H1 (cell line): Measurements from ENCODE around the gene EPB41L2. TPM values are rescaled to one million over a fixed set of nuclear protein-coding genes. Genes with fewer than 3 reads are reported as not detected.

Experiments used
- CTCF ChIA-PET: fragments of 300-600 bp; sonication (Branson Sonifier 250); formaldehyde crosslinking; loops from one replicate; lab custom pipeline; 2021; ENCODE audit not compliant: partially characterized antibody; lab: Charles Lee
- POLR2A ChIA-PET: fragments of 300-600 bp; sonication (Branson Sonifier 250); formaldehyde crosslinking; loops from one replicate; lab custom pipeline; 2021; ENCODE audit warnings: inconsistent platforms; ENCODE audit not compliant: partially characterized antibody; lab: Charles Lee
- DNase-seq, 2 experiments: peaks; one replicate each; pipeline versions ENCODE4 v3.0.0 to v3.0.0-alpha.2; 2010 to 2022; ENCODE audit warnings: low spot score in 2 of 2, low read depth in 1 of 2, mixed read lengths in 1 of 2
- FAIRE-seq: peaks from 2 replicates; lab custom pipeline; 2011; peaks lifted over from hg19 to GRCh38; lab: Jason Lieb, UNC
- H2AFZ ChIP-seq: 2 replicates; pipeline ENCODE4 v1.8.1; 2012; ENCODE audit warnings: low read length, inconsistent platforms
- H2AK5ac ChIP-seq: 2 replicates; pipeline ENCODE4 v1.6.1; 2013; ENCODE audit warnings: low read depth, low read length
- H2BK120ac ChIP-seq: replicated peaks from 2 replicates; pipeline ENCODE3; 2013; ENCODE audit warnings: low read depth, low read length, inconsistent platforms
- H2BK12ac ChIP-seq: 2 replicates; pipeline ENCODE4 v1.6.1; 2013; ENCODE audit warnings: low read depth, low read length
- H2BK15ac ChIP-seq: 2 replicates; pipeline ENCODE4 v1.6.1; 2013; ENCODE audit warnings: low read length
- H2BK20ac ChIP-seq: 2 replicates; pipeline ENCODE4 v1.6.1; 2013; ENCODE audit warnings: low read length
- H2BK5ac ChIP-seq: 2 replicates; pipeline ENCODE4 v1.6.1; 2013; ENCODE audit warnings: low read depth, low read length
- H3K14ac ChIP-seq: 2 replicates; pipeline ENCODE4 v1.6.1; 2013; ENCODE audit warnings: inconsistent platforms; ENCODE audit not compliant: insufficient read length
- H3K18ac ChIP-seq: 2 replicates; pipeline ENCODE4 v1.6.1; 2013; ENCODE audit warnings: low read length; ENCODE audit errors: extremely low read depth
- H3K23ac ChIP-seq: 2 replicates; pipeline ENCODE4 v1.6.1; 2013; ENCODE audit warnings: inconsistent platforms; ENCODE audit not compliant: insufficient read length
- H3K23me2 ChIP-seq: 2 replicates; pipeline ENCODE4 v1.6.1; 2013; ENCODE audit warnings: low read depth, low read length
- H3K27ac ChIP-seq: 2 replicates; pipeline ENCODE4 v1.6.1; 2011; ENCODE audit warnings: low read depth, low read length, inconsistent platforms
- H3K27me3 ChIP-seq, 4 experiments: replicated peaks in 1 of 4; 1 replicate in 1 of 4; 2 replicates in 3 of 4; pipeline versions ENCODE4 v1.6.1 to v1.8.1; 2011 to 2013; ENCODE audit warnings: low read length in 3 of 4, mild to moderate bottlenecking in 3 of 4, inconsistent platforms in 2 of 4, mixed read lengths in 2 of 4, moderate library complexity in 1 of 4; ENCODE audit not compliant: control insufficient read depth in 3 of 4, insufficient read depth in 3 of 4; ENCODE audit errors: extremely low read depth in 1 of 4
- H3K36me3 ChIP-seq, 4 experiments: 2 replicates each; pipeline versions ENCODE4 v1.6.1 to v1.8.1; 2011 to 2013; ENCODE audit warnings: mild to moderate bottlenecking in 4 of 4, low read length in 3 of 4, moderate library complexity in 2 of 4, control low read depth in 1 of 4, inconsistent platforms in 1 of 4; ENCODE audit not compliant: insufficient read depth in 4 of 4, control insufficient read depth in 2 of 4
- H3K4ac ChIP-seq: replicated peaks from 2 replicates; pipeline ENCODE3; 2013; ENCODE audit warnings: low read length, low read depth, mixed read lengths, inconsistent platforms; ENCODE audit not compliant: insufficient read length
- H3K4me1 ChIP-seq, 4 experiments: replicated peaks in 1 of 4; 1 replicate in 1 of 4; 2 replicates in 3 of 4; pipeline versions ENCODE4 v1.6.1 to v1.8.1; 2011 to 2013; ENCODE audit warnings: low read length in 3 of 4, inconsistent platforms in 2 of 4, mixed read lengths in 1 of 4; ENCODE audit not compliant: insufficient read depth in 4 of 4, control insufficient read depth in 3 of 4
- H3K4me2 ChIP-seq, 2 experiments: 2 replicates each; pipeline versions ENCODE4 v1.6.1 to v1.8.1; 2011 to 2013; ENCODE audit warnings: low read depth in 2 of 2, low read length in 2 of 2, control low read depth in 1 of 2, inconsistent platforms in 1 of 2, mild to moderate bottlenecking in 1 of 2; ENCODE audit not compliant: insufficient read depth in 1 of 2
- H3K4me3 ChIP-seq, 4 experiments: fragments of 200-600, 300-600 bp in 1 of 4; sonication (generic), shearing (Covaris generic), sonication (Bioruptor Twin) in 1 of 4; 2 replicates each; pipeline versions ENCODE4 v1.5.1 to v1.8.1; 2011 to 2016; ENCODE audit warnings: low read length in 4 of 4, low read depth in 3 of 4, control low read depth in 2 of 4, inconsistent platforms in 2 of 4, mild to moderate bottlenecking in 2 of 4, mixed read lengths in 1 of 4, moderate library complexity in 1 of 4; ENCODE audit not compliant: insufficient read depth in 2 of 4; ENCODE audit errors: extremely low read depth in 1 of 4
- H3K56ac ChIP-seq: replicated peaks from 2 replicates; pipeline ENCODE3; 2013; ENCODE audit warnings: low read depth, mild to moderate bottlenecking, mixed read lengths, low read length, inconsistent platforms; ENCODE audit not compliant: insufficient read length
- H3K79me1 ChIP-seq: 2 replicates; pipeline ENCODE4 v1.6.1; 2013; ENCODE audit warnings: low read depth, low read length, control low read depth
- H3K79me2 ChIP-seq, 2 experiments: 2 replicates each; pipeline versions ENCODE4 v1.6.1 to v1.8.1; 2012 to 2013; ENCODE audit warnings: low read length in 2 of 2, mild to moderate bottlenecking in 2 of 2, inconsistent platforms in 1 of 2; ENCODE audit not compliant: insufficient read depth in 2 of 2, control insufficient read depth in 1 of 2
- H3K9ac ChIP-seq, 4 experiments: replicated peaks in 1 of 4; 1 replicate in 1 of 4; 2 replicates in 3 of 4; pipeline versions ENCODE4 v1.6.1 to v1.8.1; 2011 to 2013; ENCODE audit warnings: low read depth in 3 of 4, low read length in 3 of 4, control low read depth in 2 of 4, mild to moderate bottlenecking in 2 of 4, moderate library complexity in 2 of 4, inconsistent platforms in 1 of 4; ENCODE audit errors: extremely low read depth in 1 of 4
- H3K9me3 ChIP-seq, 2 experiments: 2 replicates each; pipeline versions ENCODE4 v1.6.1 to v1.8.1; 2012 to 2013; ENCODE audit warnings: mild to moderate bottlenecking in 2 of 2, moderate library complexity in 2 of 2, control low read depth in 1 of 2, inconsistent platforms in 1 of 2, low read depth in 1 of 2, low read length in 1 of 2, mixed read lengths in 1 of 2; ENCODE audit not compliant: insufficient read depth in 2 of 2
- H4K20me1 ChIP-seq, 2 experiments: replicated peaks in 1 of 2; 2 replicates each; pipeline versions ENCODE3 to v1.8.1; 2011 to 2013; ENCODE audit warnings: inconsistent platforms in 2 of 2, low read length in 2 of 2, mild to moderate bottlenecking in 1 of 2; ENCODE audit not compliant: insufficient read depth in 2 of 2, control insufficient read depth in 1 of 2
- H4K5ac ChIP-seq: 2 replicates; pipeline ENCODE4 v1.6.1; 2013; ENCODE audit warnings: low read length, low read depth, mixed read lengths, inconsistent platforms; ENCODE audit not compliant: insufficient read length
- H4K8ac ChIP-seq: 2 replicates; pipeline ENCODE4 v1.8.0; 2013; ENCODE audit warnings: mild to moderate bottlenecking, moderate library complexity, low read length, inconsistent platforms; ENCODE audit not compliant: insufficient read depth; ENCODE audit errors: extremely low read depth
- H4K91ac ChIP-seq: replicated peaks from 2 replicates; pipeline ENCODE3; 2013; ENCODE audit warnings: low read length, mixed read lengths, inconsistent platforms; ENCODE audit not compliant: insufficient read length
- ATF2 ChIP-seq: IDR thresholded peaks from 2 replicates; pipeline ENCODE4 v1.6.1; 2012; ENCODE audit warnings: low read length, inconsistent platforms
- TBP ChIP-seq: IDR thresholded peaks from 2 replicates; pipeline ENCODE4 v1.6.1; 2011; ENCODE audit warnings: low read depth, low read length, improper control_type of control experiment
- WGBS, 2 experiments: shearing (Covaris generic) in 1 of 2; methylation state at CpG; one replicate each; pipeline versions ENCODE4 v1.1.6 to v1.1.7; 2013 to 2015; ENCODE audit warnings: low lambda C conversion rate in 2 of 2, mixed read lengths in 2 of 2, inconsistent platforms in 1 of 2, low coverage in 1 of 2, missing lambda C conversion rate in 1 of 2; ENCODE audit not compliant: insufficient replicate concordance in 2 of 2, insufficient coverage in 1 of 2, insufficient read length in 1 of 2; ENCODE audit errors: extremely low coverage in 1 of 2, missing lambda C conversion rate in 1 of 2; 5-methylcytosine and 5-hydroxymethylcytosine counted together
- polyA plus RNA-seq, 7 experiments: library from polyadenylated mRNA; depleted of rRNA in 3 of 7; stranded (reverse) in 5 of 7; unstranded in 2 of 7; fragments of >200 nt in 5 of 7; fragments of 200-250 nt in 2 of 7; gene quantifications; 1 replicate in 5 of 7; 2 replicates in 1 of 7; 4 replicates in 1 of 7; pipeline versions ENCODE4 v1.2.1 to v1.2.3, GENCODE V29; 2011 to 2013; ENCODE audit warnings: missing spikeins in 2 of 7, mixed read lengths in 2 of 7
- total RNA-seq: library from RNA; stranded (reverse); fragmentation: NEBNext Ultra II Directional; extraction: Animal tissue kit (Norgen Biotek cat#: 25700); gene quantifications from 2 replicates; pipeline ENCODE4 v1.2.1, GENCODE V29; 2021

EPB41L2 gene
- total and polyA plus RNA-seq, 2 of the 8 experiments (the other 6 are each of a cell fraction or from before 2014, with no cell fraction given), result 22.5 to 123 TPM

- H3K79me2 ChIP-seq, result no peaks in the 10 kb centered on the region
- no peak overlapping the region for H3K14ac ChIP-seq
- H2BK20ac ChIP-seq, result no peak overlapping the region
- no peak overlapping the region for H3K4ac ChIP-seq
- H4K20me1 ChIP-seq, result no peaks in the 10 kb centered on the region
- no peak overlapping the region for H2AFZ ChIP-seq
- H2BK120ac ChIP-seq, result no peak overlapping the region
- H2BK15ac ChIP-seq, result no peak overlapping the region
- no peaks in the 10 kb centered on the region for H3K23me2 ChIP-seq
- 88% methylated on average over 9 of the region's 9 CpGs; no CpG with 5 or more reads in 1 of the 2 experiments for WGBS, 2 experiments
- no peak overlapping the region for H2BK5ac ChIP-seq
- H3K27ac ChIP-seq, result no peak overlapping the region
- no peak overlapping the region for H4K5ac ChIP-seq
- FAIRE-seq (no peak), DNase-seq (no peak)
- H2AK5ac ChIP-seq, result no peak overlapping the region
- H3K23ac ChIP-seq, result no peak overlapping the region
- H3K56ac ChIP-seq, result no peak overlapping the region
- H3K9me3 ChIP-seq, result no peaks in the 10 kb centered on the region
- no peak overlapping the region for H4K8ac ChIP-seq
- H4K91ac ChIP-seq, result no peak overlapping the region
- CTCF ChIA-PET, result interaction anchor here (1.5 kb wide), 1 partner anchor 61 kb away, joined by 4 read pairs; no protein-coding TSS in a partner anchor
- H3K4me1 ChIP-seq, result no peaks in the 10 kb centered on the region
- H3K4me2 ChIP-seq, result no peak overlapping the region
- no peak for TF ChIP-seq ATF2
- TF ChIP-seq TBP, result no peak
- H2BK12ac ChIP-seq, result no peak overlapping the region
- no peaks in the 10 kb centered on the region for H3K79me1 ChIP-seq
- no peak overlapping the region for H3K4me3 ChIP-seq
- POLR2A ChIA-PET, result no interaction called here
- peaks cover 0 to 1% (median 0%) of the 10 kb centered on the region in 4 experiments; a peak in 1 of 7 replicates for H3K27me3 ChIP-seq
- no peak overlapping the region for H3K18ac ChIP-seq
- no peaks in the 10 kb centered on the region for H3K36me3 ChIP-seq
- no peak overlapping the region for H3K9ac ChIP-seq
Measured at GRCh38 chr6:130810307-130811030, 252.6 kb downstream of the EPB41L2 start.
